ENCODE results near the gene RYR2. TPM values are rescaled to one million over a fixed set of nuclear protein-coding genes. Genes with fewer than 3 reads are reported as not detected.

Gene RYR2
- total RNA-seq, 3 donors from 2014 or later = 0.35 to 5.9 (median 0.94) TPM

- DNase-seq (no peak), ATAC-seq (no peak)
- Histone ChIP-seq H3K4me3 (no peak overlapping the region), H3K4me1 (ENCODE audit: low read depth) (no peaks in the 10 kb centered on the region), H3K9me3 (no peaks in the 10 kb centered on the region), H3K36me3 (ENCODE audit: low read depth) (no peaks in the 10 kb centered on the region)
- no peak for TF ChIP-seq CTCF (IDR thresholded peaks at IDR 0.05)
- intact Hi-C loops (cut with DNase I, micrococcal nuclease) = no loop called here
These were observed 402.3 kb downstream of the RYR2 start for GRCh38 chr1:237444120-237444790.

- no peak for TF ChIP-seq CTCF (IDR thresholded peaks at IDR 0.05)
- Histone ChIP-seq H3K4me3 (no peak overlapping the region), H3K36me3 (ENCODE audit: low read depth) (no peaks in the 10 kb centered on the region), H3K4me1 (ENCODE audit: low read depth) (no peaks in the 10 kb centered on the region), H3K9me3 (no peaks in the 10 kb centered on the region)
- no peak for DNase-seq
- ATAC-seq = no peak
- intact Hi-C loops (cut with DNase I, micrococcal nuclease) = no loop called here
These were observed 406.1 kb downstream of the RYR2 start for GRCh38 chr1:237448042-237448441.

- no peak for DNase-seq
- Histone ChIP-seq H3K4me3 (no peak overlapping the region), H3K4me1 (ENCODE audit: low read depth) (no peaks in the 10 kb centered on the region), H3K36me3 (ENCODE audit: low read depth) (no peaks in the 10 kb centered on the region), H3K9me3 (no peaks in the 10 kb centered on the region)
- TF ChIP-seq CTCF (IDR thresholded peaks at IDR 0.05) = no peak
- intact Hi-C loops (cut with DNase I, micrococcal nuclease) = no loop called here
- ATAC-seq = no peak
These were observed 415.6 kb downstream of the RYR2 start for GRCh38 chr1:237457573-237457972.

GRCh38 chr1:237467320-237467719 is 425.3 kb downstream of the RYR2 start:
- Histone ChIP-seq H3K36me3 (ENCODE audit: low read depth) (no peaks in the 10 kb centered on the region), H3K4me1 (ENCODE audit: low read depth) (no peaks in the 10 kb centered on the region), H3K9me3 (no peaks in the 10 kb centered on the region), H3K4me3 (no peak overlapping the region)
- no peak for TF ChIP-seq CTCF (IDR thresholded peaks at IDR 0.05)
- ATAC-seq (no peak), DNase-seq (no peak)
- intact Hi-C loops (cut with DNase I, micrococcal nuclease) = no loop called here

- ATAC-seq (peak; percentile 57), DNase-seq (no peak)
- Histone ChIP-seq H3K4me3 (no peak overlapping the region), H3K36me3 (ENCODE audit: low read depth) (no peaks in the 10 kb centered on the region), H3K9me3 (no peaks in the 10 kb centered on the region), H3K4me1 (ENCODE audit: low read depth) (no peaks in the 10 kb centered on the region)
- no peak for TF ChIP-seq CTCF (IDR thresholded peaks at IDR 0.05)
- intact Hi-C loops (cut with DNase I, micrococcal nuclease) = no loop called here
These were observed 428.8 kb downstream of the RYR2 start for GRCh38 chr1:237470712-237471338.
